PC-9 (cell line): ENCODE measurements around the gene PCLO. TPM values are rescaled to one million over a fixed set of nuclear protein-coding genes. Genes with fewer than 3 reads are reported as not detected.
"Not testable (repeated sequence)": the region's sequence is repeated elsewhere in the genome, so short reads cannot be mapped to it uniquely, and the experiment has no call there.

Source experiments
- BruUV-seq: library from RNA; stranded (reverse); fragments of 400-500 nt; replicated peaks from 2 replicates; lab custom pipeline; 2021; lab: Mats Ljungman, UMichigan
- CTCF ChIA-PET: fragments of 300-600 bp; sonication (Branson Sonifier 250); formaldehyde crosslinking; loops from one replicate; lab custom pipeline; 2022; ENCODE audit warnings: antibody characterized with exemption; lab: Charles Lee
- POLR2A ChIA-PET: fragments of 300-600 bp; sonication (Branson Sonifier 250); formaldehyde crosslinking; loops from one replicate; lab custom pipeline; 2022; ENCODE audit warnings: antibody characterized with exemption; ENCODE audit not compliant: unreplicated experiment; lab: Charles Lee
- DNase-seq, 2 experiments: peaks; one replicate each; pipeline versions ENCODE4 v3.0.0 to v3.0.0-alpha.2; 2015 to 2022; ENCODE audit warnings: mixed read lengths in 1 of 2
- H2AFZ ChIP-seq: fragments of 200-600 bp; sonication (generic); 2 replicates; pipeline ENCODE4 v1.8.1; 2017; ENCODE audit warnings: antibody characterized with exemption
- H3F3A ChIP-seq: fragments of 200-600 bp; sonication (generic); 2 replicates; pipeline ENCODE4 v1.8.1; 2017; ENCODE audit warnings: antibody characterized with exemption, mild to moderate bottlenecking, low read depth; ENCODE audit not compliant: insufficient read depth
- H3K27ac ChIP-seq: fragments of 200-600 bp; sonication (generic); 2 replicates; pipeline ENCODE4 v1.6.1; 2016; ENCODE audit warnings: mixed run types
- H3K27me3 ChIP-seq: fragments of 200-600 bp; sonication (generic); 2 replicates; pipeline ENCODE4 v1.6.1; 2016; ENCODE audit warnings: low read depth, mixed run types; ENCODE audit not compliant: insufficient read depth
- H3K36me3 ChIP-seq: fragments of 200-600 bp; sonication (generic); 2 replicates; pipeline ENCODE4 v1.6.1; 2016; ENCODE audit warnings: low read depth, mixed run types
- H3K4me1 ChIP-seq: fragments of 200-600 bp; sonication (generic); replicated peaks from 2 replicates; pipeline ENCODE4 v1.6.1; 2016; ENCODE audit warnings: mixed run types; ENCODE audit not compliant: insufficient read depth
- H3K4me2 ChIP-seq: fragments of 200-600 bp; sonication (generic); 2 replicates; pipeline ENCODE4 v1.6.1; 2017; ENCODE audit warnings: mixed run types
- H3K4me3 ChIP-seq: fragments of 200-600 bp; sonication (generic); 2 replicates; pipeline ENCODE4 v1.6.1; 2016; ENCODE audit warnings: mixed run types
- H3K79me2 ChIP-seq: fragments of 200-600 bp; sonication (generic); 2 replicates; pipeline ENCODE4 v1.6.1; 2017; ENCODE audit warnings: low read depth, mixed run types
- H3K9me2 ChIP-seq: fragments of 200-600 bp; sonication (generic); 2 replicates; pipeline ENCODE4 v1.8.1; 2017; ENCODE audit warnings: mild to moderate bottlenecking; ENCODE audit not compliant: insufficient read depth
- H3K9me3 ChIP-seq: fragments of 200-600 bp; sonication (generic); 2 replicates; pipeline ENCODE4 v1.8.1; 2016; ENCODE audit warnings: low read depth; ENCODE audit not compliant: insufficient read depth
- H4K20me1 ChIP-seq: fragments of 200-600 bp; sonication (generic); 2 replicates; pipeline ENCODE4 v1.8.1; 2017; ENCODE audit not compliant: insufficient read depth
- CTCF ChIP-seq: fragments of 200-600 bp; sonication (generic); conservative IDR thresholded peaks from 2 replicates; pipeline ENCODE4 v1.6.1; 2017; ENCODE audit warnings: mixed run types, antibody characterized with exemption, mild to moderate bottlenecking, moderate library complexity
- EZH2 ChIP-seq: fragments of 200-600 bp; sonication (generic); IDR thresholded peaks from 2 replicates; pipeline ENCODE4 v1.8.0; 2017; ENCODE audit warnings: antibody characterized with exemption, low read depth
- intact Hi-C: fragments of 100-400 bp; cut with micrococcal nuclease; formaldehyde crosslinking; loops from one replicate; pipeline ENCODE4 v1.10.0; 2022; ENCODE audit not compliant: unreplicated experiment
- total RNA-seq: library from RNA; stranded (reverse); gene quantifications from 2 replicates; pipeline ENCODE4 v1.2.3, GENCODE V29; 2021

The PCLO gene
- total RNA-seq, 1 experiment from 2014 or later = 4.0 TPM

- CTCF ChIA-PET = no interaction called here
- H3K9me3 ChIP-seq = no peaks in the 10 kb centered on the region
- intact Hi-C loops = no loop called here
- no peak overlapping the region for H3K27ac ChIP-seq
- no peaks in the 10 kb centered on the region for H3F3A ChIP-seq
- no peaks in the 10 kb centered on the region for H3K79me2 ChIP-seq
- DNase-seq = no peak
- TF ChIP-seq EZH2 (no peak), CTCF (no peak)
- POLR2A ChIA-PET = no interaction called here
- no peaks in the 10 kb centered on the region for H3K27me3 ChIP-seq
- H4K20me1 ChIP-seq = no peaks in the 10 kb centered on the region
- H2AFZ ChIP-seq = no peak overlapping the region
- H3K4me3 ChIP-seq = no peak overlapping the region
- BruUV-seq = no TSS peak
- H3K4me1 ChIP-seq = no peaks in the 10 kb centered on the region
- H3K9me2 ChIP-seq = no peaks in the 10 kb centered on the region
- no peak overlapping the region for H3K4me2 ChIP-seq
- H3K36me3 ChIP-seq = no peaks in the 10 kb centered on the region
Measured at GRCh38 chr7:83036721-83037380, 125.8 kb downstream of the PCLO start.

- POLR2A ChIA-PET = no interaction called here
Measured at GRCh38 chr7:83036130-83036529, 126.6 kb downstream of the PCLO start.

GRCh38 chr7:83032195-83032594 lies 130.5 kb downstream of the PCLO start:
- H3K79me2 ChIP-seq = no peaks in the 10 kb centered on the region
- H2AFZ ChIP-seq = no peak overlapping the region
- H3K4me1 ChIP-seq = no peaks in the 10 kb centered on the region
- no TSS peak for BruUV-seq
- TF ChIP-seq CTCF = no peak
- TF ChIP-seq EZH2 = no peak
- no peaks in the 10 kb centered on the region for H3K27me3 ChIP-seq
- no peak overlapping the region for H3K27ac ChIP-seq
- no peak overlapping the region for H3K4me3 ChIP-seq
- no peak for DNase-seq
- intact Hi-C loops = no loop called here
- H3K9me2 ChIP-seq = no peaks in the 10 kb centered on the region
- H4K20me1 ChIP-seq = no peaks in the 10 kb centered on the region
- no peaks in the 10 kb centered on the region for H3F3A ChIP-seq
- H3K9me3 ChIP-seq = no peaks in the 10 kb centered on the region
- H3K36me3 ChIP-seq = no peaks in the 10 kb centered on the region
- no peak overlapping the region for H3K4me2 ChIP-seq
- CTCF ChIA-PET = no interaction called here
- POLR2A ChIA-PET = no interaction called here

More at GRCh38 chr7:83036130-83036529, 126.6 kb downstream of the PCLO start:
- H3F3A ChIP-seq = no peaks in the 10 kb centered on the region
- H3K9me3 ChIP-seq = no peaks in the 10 kb centered on the region
- no peak overlapping the region for H3K4me3 ChIP-seq
- H3K27me3 ChIP-seq = no peaks in the 10 kb centered on the region
- CTCF ChIA-PET = no interaction called here
- H3K36me3 ChIP-seq = no peaks in the 10 kb centered on the region
- H3K79me2 ChIP-seq = no peaks in the 10 kb centered on the region
- H4K20me1 ChIP-seq = no peaks in the 10 kb centered on the region
- no peaks in the 10 kb centered on the region for H3K9me2 ChIP-seq
- TF ChIP-seq EZH2 = no peak
- TF ChIP-seq CTCF = no peak
- no peaks in the 10 kb centered on the region for H3K4me1 ChIP-seq
- no TSS peak for BruUV-seq
- H3K27ac ChIP-seq = no peak overlapping the region
- no peak for DNase-seq
- intact Hi-C loops = no loop called here
- no peak overlapping the region for H3K4me2 ChIP-seq
- no peak overlapping the region for H2AFZ ChIP-seq

GRCh38 chr7:83023817-83024665 lies 138.6 kb downstream of the PCLO start:
- H2AFZ ChIP-seq, CTCF ChIA-PET, BruUV-seq, H3K4me3 ChIP-seq, POLR2A ChIA-PET, intact Hi-C loops, H3K4me1 ChIP-seq, H3F3A ChIP-seq, H3K27me3 ChIP-seq, H3K79me2 ChIP-seq, H3K27ac ChIP-seq, H3K36me3 ChIP-seq, H3K9me3 ChIP-seq, H4K20me1 ChIP-seq, H3K4me2 ChIP-seq, H3K9me2 ChIP-seq: not testable (repeated sequence)
- peak in 1 of 2 experiments; percentile 48 for DNase-seq
